Kidney epithelial cell (primary cell): ENCODE results near the gene ERICH4. TPM values are rescaled to one million over a fixed set of nuclear protein-coding genes. Genes with fewer than 3 reads are reported as not detected.
"Not testable (repeated sequence)": the region's sequence is repeated elsewhere in the genome, so short reads cannot be mapped to it uniquely, and the experiment has no call there.

Experiments
- DNase-seq: peaks from one replicate; pipeline ENCODE4 v3.0.0-alpha.2; 2010; ENCODE audit warnings: low read depth
- H3K27me3 ChIP-seq: 2 replicates; pipeline ENCODE4 v1.6.0; 2011; ENCODE audit warnings: low read length; ENCODE audit not compliant: control insufficient read depth, insufficient read depth
- H3K36me3 ChIP-seq: 2 replicates; pipeline ENCODE4 v1.5.1; 2011; ENCODE audit warnings: low read length; ENCODE audit not compliant: control insufficient read depth, insufficient read depth
- H3K4me3 ChIP-seq: 2 replicates; pipeline ENCODE4 v1.5.1; 2011; ENCODE audit warnings: low read depth, mild to moderate bottlenecking, control low read depth, low read length
- CTCF ChIP-seq: IDR thresholded peaks from 2 replicates; pipeline ENCODE4 v1.5.1; 2011; ENCODE audit warnings: mild to moderate bottlenecking, moderate library complexity, low read length, control low read depth, inconsistent platforms; ENCODE audit not compliant: insufficient read depth, poor library complexity, severe bottlenecking
- total RNA-seq: library from RNA; depleted of rRNA; stranded (reverse); fragments of >200 nt; gene quantifications from 2 replicates; pipeline ENCODE4 v1.2.3, GENCODE V29; 2015

ERICH4 gene
- total RNA-seq, 1 donor from 2014 or later, result not detected

GRCh38 chr19:41428481-41428859 lies 14.5 kb upstream of the ERICH4 start:
- no peak for DNase-seq
- Histone ChIP-seq H3K27me3 (no peaks in the 10 kb centered on the region), H3K4me3 (no peak overlapping the region), H3K36me3 (peaks cover 1% of the 10 kb centered on the region)
- no peak for TF ChIP-seq CTCF

GRCh38 chr19:41430922-41431321 lies 12.0 kb upstream of the ERICH4 start:
- Histone ChIP-seq H3K36me3 (peaks cover 1% of the 10 kb centered on the region), H3K4me3 (no peak overlapping the region), H3K27me3 (no peaks in the 10 kb centered on the region)
- no peak for TF ChIP-seq CTCF
- DNase-seq, result no peak

- Histone ChIP-seq H3K4me3 (no peak overlapping the region), H3K36me3 (peaks cover 1% of the 10 kb centered on the region), H3K27me3 (no peaks in the 10 kb centered on the region)
- DNase-seq, result no peak
- peak; percentile 33 for TF ChIP-seq CTCF
Measured at GRCh38 chr19:41431426-41432386, 11.2 kb upstream of the ERICH4 start.

DNA sequence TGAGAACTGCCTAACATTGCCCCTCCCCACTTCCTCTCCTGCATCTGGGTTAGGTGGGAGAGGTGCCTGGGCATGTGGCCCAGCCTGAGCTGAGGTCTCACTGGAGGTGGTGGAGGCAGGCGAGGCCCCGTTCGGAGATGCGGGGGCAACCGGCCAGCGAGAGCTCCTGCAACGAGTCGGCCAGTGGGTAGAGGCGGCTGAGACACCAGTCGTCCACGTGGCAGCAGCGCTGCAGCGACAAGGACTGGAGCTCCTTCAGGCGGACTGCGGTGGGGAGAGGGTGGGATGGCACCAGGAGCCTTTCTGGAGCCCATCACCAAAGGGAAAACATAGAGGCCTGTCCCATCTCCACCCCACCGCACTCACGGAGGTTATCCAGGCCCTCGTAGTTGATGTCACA lies 9.8 kb upstream of the ERICH4 start:
- Histone ChIP-seq H3K36me3 (peaks cover 2% of the 10 kb centered on the region), H3K27me3 (no peaks in the 10 kb centered on the region), H3K4me3 (no peak overlapping the region)
- DNase-seq, result no peak
- TF ChIP-seq CTCF, result no peak

DNA sequence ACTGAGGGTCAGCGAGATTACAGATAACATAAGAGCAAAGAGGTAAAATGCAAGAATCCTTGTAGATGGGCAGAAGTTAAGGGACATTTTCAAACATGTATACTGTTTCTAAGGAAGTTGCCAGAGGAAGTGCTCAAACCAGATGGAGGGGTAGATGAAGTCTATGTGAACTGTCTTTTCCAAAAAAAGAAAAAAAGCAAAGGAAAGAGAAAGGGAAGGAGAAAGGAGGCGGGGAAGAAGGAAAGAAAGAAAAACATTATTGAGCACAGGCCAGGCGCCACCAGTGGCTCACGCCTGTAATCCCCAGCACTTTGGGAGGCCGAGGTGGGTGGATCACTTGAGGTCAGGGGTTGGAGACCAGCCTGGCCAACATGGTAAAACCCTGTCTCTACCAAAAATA lies 8.5 kb upstream of the ERICH4 start:
- no peak overlapping the region for H3K4me3 ChIP-seq
- TF ChIP-seq CTCF, result no peak
- H3K27me3 ChIP-seq, result no peaks in the 10 kb centered on the region
- peaks cover 2% of the 10 kb centered on the region for H3K36me3 ChIP-seq
- DNase-seq, result no peak

DNA sequence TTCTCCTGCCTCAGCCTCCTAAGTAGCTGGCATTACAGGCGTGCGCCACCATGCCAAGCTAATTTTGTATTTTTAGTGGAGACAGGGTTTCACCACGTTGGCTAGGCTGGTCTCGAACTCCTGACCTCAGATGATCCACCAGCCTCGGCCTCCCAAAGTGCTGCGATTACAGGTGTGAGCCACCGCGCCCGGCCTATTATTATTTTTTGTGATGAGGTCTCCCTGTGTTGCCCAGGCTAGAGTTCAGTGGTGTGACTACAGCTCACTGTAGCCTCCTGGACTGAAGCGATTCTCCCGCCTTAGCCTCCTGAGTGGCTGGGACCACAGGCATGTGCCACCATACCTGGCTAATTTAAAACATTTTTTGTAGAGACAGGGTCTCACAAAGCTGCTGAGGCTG lies 7.6 kb upstream of the ERICH4 start:
- H3K27me3 ChIP-seq, H3K36me3 ChIP-seq, DNase-seq, H3K4me3 ChIP-seq: not testable (repeated sequence)
